Uterus (tissue), 2 donors: Measurements from ENCODE around the gene NEURL1B.

Experiments
- POLR2A ChIP-seq, 2 donors: fragments of 450-650 bp; IDR thresholded peaks; one replicate each; pipeline ENCODE4 v1.6.1; 2016; ENCODE audit warnings: antibody characterized with exemption in 2 of 2, mild to moderate bottlenecking in 1 of 2, moderate library complexity in 1 of 2
- TF ChIP-seq, protein P1 (sequence below), 4 experiments: fragments of 200-600 bp in 2 of 4; fragments of 450-650 bp in 2 of 4; sonication (generic) in 2 of 4; IDR thresholded peaks; one replicate each; pipeline ENCODE4 v1.5.1; 2016 to 2019; ENCODE audit warnings: antibody characterized with exemption in 4 of 4, mild to moderate bottlenecking in 2 of 4, moderate library complexity in 1 of 4

GRCh38 chr5:172725273-172725672 lies 84.2 kb downstream of the NEURL1B start:
- no peak for TF ChIP-seq POLR2A (IDR thresholded peaks at IDR 0.05)
- TF ChIP-seq, protein P1, sequence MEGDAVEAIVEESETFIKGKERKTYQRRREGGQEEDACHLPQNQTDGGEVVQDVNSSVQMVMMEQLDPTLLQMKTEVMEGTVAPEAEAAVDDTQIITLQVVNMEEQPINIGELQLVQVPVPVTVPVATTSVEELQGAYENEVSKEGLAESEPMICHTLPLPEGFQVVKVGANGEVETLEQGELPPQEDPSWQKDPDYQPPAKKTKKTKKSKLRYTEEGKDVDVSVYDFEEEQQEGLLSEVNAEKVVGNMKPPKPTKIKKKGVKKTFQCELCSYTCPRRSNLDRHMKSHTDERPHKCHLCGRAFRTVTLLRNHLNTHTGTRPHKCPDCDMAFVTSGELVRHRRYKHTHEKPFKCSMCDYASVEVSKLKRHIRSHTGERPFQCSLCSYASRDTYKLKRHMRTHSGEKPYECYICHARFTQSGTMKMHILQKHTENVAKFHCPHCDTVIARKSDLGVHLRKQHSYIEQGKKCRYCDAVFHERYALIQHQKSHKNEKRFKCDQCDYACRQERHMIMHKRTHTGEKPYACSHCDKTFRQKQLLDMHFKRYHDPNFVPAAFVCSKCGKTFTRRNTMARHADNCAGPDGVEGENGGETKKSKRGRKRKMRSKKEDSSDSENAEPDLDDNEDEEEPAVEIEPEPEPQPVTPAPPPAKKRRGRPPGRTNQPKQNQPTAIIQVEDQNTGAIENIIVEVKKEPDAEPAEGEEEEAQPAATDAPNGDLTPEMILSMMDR (IDR thresholded peaks at IDR 0.05) = no peak
